NCI-H1694 treated with DMSO at 0.1 percent for 48 hours (cell line): ENCODE measurements around the gene TMCC1.
"Not testable (repeated sequence)": the region's sequence is repeated elsewhere in the genome, so short reads cannot be mapped to it uniquely, and the experiment has no call there.

Source experiments
- DNase-seq: peaks from one replicate; lab custom pipeline; 2025; lab: John Stamatoyannopoulos, UW

The TMCC1 gene

GRCh38 chr3:129650256-129650872, 243.1 kb downstream of the TMCC1 start:
- DNase-seq, result peak; percentile 18

GRCh38 chr3:129648391-129648790, 245.1 kb downstream of the TMCC1 start:
- no peak for DNase-seq

- DNase-seq, result no peak
These were observed 248.2 kb downstream of the TMCC1 start for GRCh38 chr3:129645286-129645685.

- no peak for DNase-seq
These were observed 248.7 kb downstream of the TMCC1 start for GRCh38 chr3:129644836-129645235.

- DNase-seq, result not testable (repeated sequence)
These were observed 251.8 kb downstream of the TMCC1 start for GRCh38 chr3:129641567-129642260.

- not testable (repeated sequence) for DNase-seq
These were observed 252.5 kb downstream of the TMCC1 start for GRCh38 chr3:129640985-129641384.

- no peak for DNase-seq
These were observed 255.0 kb downstream of the TMCC1 start for GRCh38 chr3:129638481-129638880.

- DNase-seq, result no peak
These were observed 257.4 kb downstream of the TMCC1 start for GRCh38 chr3:129636082-129636481.

GRCh38 chr3:129635656-129636055, 257.9 kb downstream of the TMCC1 start:
- no peak for DNase-seq

GRCh38 chr3:129633751-129634481, 259.6 kb downstream of the TMCC1 start:
- no peak for DNase-seq

- DNase-seq, result no peak
These were observed 260.5 kb downstream of the TMCC1 start for GRCh38 chr3:129632977-129633376.

- no peak for DNase-seq
These were observed 261.0 kb downstream of the TMCC1 start for GRCh38 chr3:129632556-129632955.

- no peak for DNase-seq
These were observed 261.5 kb downstream of the TMCC1 start for GRCh38 chr3:129632056-129632455.

- no peak for DNase-seq
These were observed 264.5 kb downstream of the TMCC1 start for GRCh38 chr3:129629011-129629410.

GRCh38 chr3:129628169-129628522, 265.4 kb downstream of the TMCC1 start:
- DNase-seq, result no peak

- peak; percentile 87 for DNase-seq
These were observed 266.0 kb downstream of the TMCC1 start for GRCh38 chr3:129627350-129628168.

- DNase-seq, result peak; percentile 81
These were observed 266.7 kb downstream of the TMCC1 start for GRCh38 chr3:129626744-129627349.

- DNase-seq, result peak; percentile 18
These were observed 268.2 kb downstream of the TMCC1 start for GRCh38 chr3:129625072-129625874.

GRCh38 chr3:129624347-129625071, 269.0 kb downstream of the TMCC1 start:
- DNase-seq, result no peak

- no peak for DNase-seq
These were observed 269.9 kb downstream of the TMCC1 start for GRCh38 chr3:129623447-129624118.
